GM12865 (cell line): Measurements from ENCODE around the gene PRPF39.

Experiments used
- DNase-seq: peaks from one replicate; pipeline ENCODE4 v3.0.0; 2010; ENCODE audit warnings: low read depth
- H3K4me3 ChIP-seq: 2 replicates; pipeline ENCODE4 v1.5.1; 2011; ENCODE audit warnings: mild to moderate bottlenecking, low read depth, low read length, control low read depth
- TF ChIP-seq, protein P1 (sequence below): IDR thresholded peaks from 2 replicates; pipeline ENCODE4 v1.5.1; 2011; ENCODE audit warnings: low read length, control low read depth, low read depth, inconsistent platforms; ENCODE audit not compliant: insufficient read depth; ENCODE audit errors: missing control alignments

Gene PRPF39

DNA sequence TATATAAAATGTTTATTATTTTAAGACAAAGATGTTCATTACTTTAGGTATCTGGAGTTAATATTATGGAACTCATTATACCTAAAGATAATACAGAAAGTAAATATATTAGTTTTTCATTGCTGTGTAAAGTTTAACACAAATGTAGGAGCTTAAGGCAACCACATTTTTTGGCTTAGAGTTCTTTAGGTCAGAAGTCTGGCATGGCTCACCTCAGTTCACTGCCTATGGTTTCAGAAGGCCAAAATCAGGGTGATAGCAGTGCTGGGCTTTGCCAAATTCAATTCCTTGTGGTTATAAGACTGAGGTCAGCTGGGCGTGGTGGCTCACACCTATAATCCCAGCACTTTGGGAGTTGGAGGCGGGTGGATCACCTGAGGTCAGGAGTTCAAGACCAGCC lies 35.5 kb upstream of the PRPF39 start:
- TF ChIP-seq, protein P1, sequence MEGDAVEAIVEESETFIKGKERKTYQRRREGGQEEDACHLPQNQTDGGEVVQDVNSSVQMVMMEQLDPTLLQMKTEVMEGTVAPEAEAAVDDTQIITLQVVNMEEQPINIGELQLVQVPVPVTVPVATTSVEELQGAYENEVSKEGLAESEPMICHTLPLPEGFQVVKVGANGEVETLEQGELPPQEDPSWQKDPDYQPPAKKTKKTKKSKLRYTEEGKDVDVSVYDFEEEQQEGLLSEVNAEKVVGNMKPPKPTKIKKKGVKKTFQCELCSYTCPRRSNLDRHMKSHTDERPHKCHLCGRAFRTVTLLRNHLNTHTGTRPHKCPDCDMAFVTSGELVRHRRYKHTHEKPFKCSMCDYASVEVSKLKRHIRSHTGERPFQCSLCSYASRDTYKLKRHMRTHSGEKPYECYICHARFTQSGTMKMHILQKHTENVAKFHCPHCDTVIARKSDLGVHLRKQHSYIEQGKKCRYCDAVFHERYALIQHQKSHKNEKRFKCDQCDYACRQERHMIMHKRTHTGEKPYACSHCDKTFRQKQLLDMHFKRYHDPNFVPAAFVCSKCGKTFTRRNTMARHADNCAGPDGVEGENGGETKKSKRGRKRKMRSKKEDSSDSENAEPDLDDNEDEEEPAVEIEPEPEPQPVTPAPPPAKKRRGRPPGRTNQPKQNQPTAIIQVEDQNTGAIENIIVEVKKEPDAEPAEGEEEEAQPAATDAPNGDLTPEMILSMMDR: no peak
- no peak overlapping the region for H3K4me3 ChIP-seq
- DNase-seq: no peak

DNA sequence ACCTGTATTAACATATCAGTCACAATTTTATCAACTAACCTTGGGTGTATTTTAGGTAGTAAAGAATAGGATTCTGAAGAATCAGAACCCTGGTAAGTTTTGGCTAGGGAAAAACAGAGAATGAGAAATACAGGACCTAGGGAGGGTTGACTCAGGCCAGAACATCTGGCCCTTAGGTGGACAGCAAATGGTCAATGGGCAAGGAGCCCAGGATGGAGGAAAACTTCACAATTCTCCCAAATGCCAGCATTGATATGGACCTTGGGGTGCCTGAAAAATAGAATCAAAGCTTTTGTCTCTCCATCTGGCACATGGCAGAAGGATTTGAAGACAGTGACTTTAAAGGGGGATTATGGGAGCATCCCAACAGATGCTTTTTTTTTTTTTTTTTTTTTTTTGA lies 32.7 kb upstream of the PRPF39 start:
- TF ChIP-seq, protein P1: no peak
- no peak for DNase-seq
- H3K4me3 ChIP-seq: no peak overlapping the region

DNA sequence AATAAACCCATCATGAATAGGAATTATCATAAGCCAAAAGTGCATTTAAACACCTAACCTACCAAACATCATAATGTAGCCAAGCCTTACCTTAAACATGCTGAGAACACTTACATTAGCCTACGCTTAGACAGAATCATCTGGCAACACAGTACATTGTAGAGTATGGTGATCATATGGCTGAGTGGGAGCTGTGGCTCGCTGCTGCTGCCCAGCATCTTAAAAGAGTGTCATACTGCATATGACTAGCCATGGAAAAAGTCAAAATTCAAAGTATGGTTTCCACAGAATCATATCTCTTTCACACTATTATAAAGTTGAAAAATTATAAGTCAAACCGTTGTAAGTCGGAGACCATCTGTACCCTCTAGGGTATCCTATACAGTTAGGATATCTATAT lies 32.0 kb upstream of the PRPF39 start:
- no peak overlapping the region for H3K4me3 ChIP-seq
- no peak for DNase-seq
- TF ChIP-seq, protein P1: no peak

DNA sequence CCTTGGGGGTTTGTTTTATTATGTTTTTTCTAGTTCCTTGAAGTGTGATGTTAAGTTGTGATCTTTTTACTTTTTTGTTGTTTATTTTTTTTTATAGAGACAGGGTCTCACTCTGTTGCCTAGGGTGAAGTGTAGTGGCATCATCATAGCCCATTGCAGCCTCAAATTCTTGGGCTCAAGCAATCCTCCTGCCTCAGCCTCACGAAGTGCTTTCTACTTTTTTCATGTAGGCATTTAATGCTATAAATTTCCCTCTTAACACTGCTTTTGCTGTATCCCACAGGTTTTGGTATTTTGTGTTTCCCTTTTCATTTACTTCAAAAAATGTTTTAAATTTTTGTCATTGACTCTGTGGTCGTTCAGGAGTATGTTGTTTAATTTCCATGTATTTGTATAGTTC lies 26.6 kb upstream of the PRPF39 start:
- TF ChIP-seq, protein P1: no peak
- H3K4me3 ChIP-seq: no peak overlapping the region

DNA sequence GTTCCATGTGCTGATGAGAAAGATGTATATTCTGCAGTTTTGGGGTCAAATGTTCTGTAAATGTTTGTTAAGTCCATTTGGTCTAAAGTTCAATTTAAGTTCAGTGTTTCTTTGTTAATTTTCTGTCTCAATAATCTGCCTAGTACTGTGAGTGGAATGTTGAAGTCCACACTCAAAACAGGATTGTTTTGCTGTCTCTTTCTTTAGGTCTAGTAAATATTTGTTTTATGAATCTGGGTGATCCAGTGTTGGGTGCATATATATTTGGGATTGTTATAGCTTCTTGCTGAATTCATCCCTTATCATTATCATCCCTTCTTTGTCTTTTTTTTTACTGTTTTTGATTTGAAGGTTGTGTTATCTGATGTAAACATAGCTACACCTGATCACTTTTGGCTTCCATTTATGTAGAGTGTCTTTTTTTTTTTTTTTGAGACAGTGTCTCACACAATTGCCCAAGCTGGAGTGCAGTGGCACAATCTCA lies 26.0 kb upstream of the PRPF39 start:
- H3K4me3 ChIP-seq: no peak overlapping the region
- TF ChIP-seq, protein P1: no peak
- DNase-seq: no peak

More for the DNA sequence above, 26.6 kb upstream of the PRPF39 start:
- no peak for DNase-seq

DNA sequence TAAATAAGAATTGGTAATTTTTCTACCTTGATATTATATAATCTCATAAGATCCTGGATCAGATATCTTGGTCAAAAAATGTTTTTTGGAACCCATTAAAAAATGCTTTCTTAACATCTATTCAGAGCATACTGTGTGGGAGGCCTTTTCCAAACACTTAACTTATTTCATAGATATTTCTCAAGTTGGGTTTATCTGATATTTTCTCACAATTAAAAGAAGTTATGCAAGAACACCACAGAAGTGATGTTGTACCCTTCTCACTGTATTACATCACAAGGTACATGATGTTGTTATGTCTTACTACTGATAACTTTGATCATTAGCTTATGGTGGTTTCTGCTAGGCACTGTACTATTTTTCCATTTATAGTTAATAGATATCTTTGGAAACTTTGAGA lies 23.4 kb upstream of the PRPF39 start:
- DNase-seq: no peak
- TF ChIP-seq, protein P1: no peak
- no peak overlapping the region for H3K4me3 ChIP-seq

DNA sequence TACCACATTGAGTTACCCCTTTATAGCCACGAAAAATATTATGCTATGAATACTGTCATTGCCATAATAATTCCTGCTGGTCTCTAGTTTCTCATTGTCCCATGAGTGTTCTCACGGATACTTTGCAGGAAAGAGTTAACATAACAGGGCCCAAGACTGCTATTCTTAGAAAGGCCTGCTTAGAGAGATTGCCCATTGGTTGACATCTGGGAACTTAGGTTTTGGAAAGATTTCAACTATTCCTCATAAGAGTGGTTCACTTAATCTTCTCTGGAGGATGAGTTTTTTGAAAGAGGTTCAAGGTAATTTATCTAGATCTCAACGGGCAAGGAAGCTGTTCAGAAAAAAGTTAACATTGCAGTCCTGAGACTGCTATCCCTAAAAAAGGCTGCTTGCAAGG lies 18.4 kb upstream of the PRPF39 start:
- no peak overlapping the region for H3K4me3 ChIP-seq
- DNase-seq: no peak
- TF ChIP-seq, protein P1: no peak
